GM19452 (cell line): ENCODE results near the gene MYO3B.

Source experiments
- ATAC-seq: cut with Tn5 transposase; IDR thresholded peaks from one replicate; pipeline ENCODE4 v1.9.1; 2021; ENCODE audit not compliant: unreplicated experiment

Gene MYO3B

GRCh38 chr2:170162271-170162632 is 15.7 kb upstream of the MYO3B start:
- no peak for ATAC-seq

- ATAC-seq, result no peak
These were observed 14.4 kb upstream of the MYO3B start for GRCh38 chr2:170163411-170164065.

GRCh38 chr2:170165129-170165528 is 12.8 kb upstream of the MYO3B start:
- ATAC-seq, result no peak

- ATAC-seq, result no peak
These were observed 11.2 kb upstream of the MYO3B start for GRCh38 chr2:170166735-170167134.

- ATAC-seq, result no peak
These were observed 7.5 kb upstream of the MYO3B start for GRCh38 chr2:170170281-170171040.

- no peak for ATAC-seq
These were observed 1.7 kb upstream of the MYO3B start for GRCh38 chr2:170176212-170176611.

- ATAC-seq, result peak; percentile 59
These were observed 2.2 kb downstream of the MYO3B start for GRCh38 chr2:170180031-170180566.

- ATAC-seq, result no peak
These were observed 3.7 kb downstream of the MYO3B start for GRCh38 chr2:170181602-170182001.

GRCh38 chr2:170185319-170185718 is 7.4 kb downstream of the MYO3B start:
- ATAC-seq, result no peak

- ATAC-seq, result no peak
These were observed 11.8 kb downstream of the MYO3B start for GRCh38 chr2:170189757-170190156.

GRCh38 chr2:170190172-170190571 is 12.2 kb downstream of the MYO3B start:
- ATAC-seq, result no peak

- ATAC-seq, result no peak
These were observed 13.4 kb downstream of the MYO3B start for GRCh38 chr2:170191166-170191866.

GRCh38 chr2:170196963-170197362 is 19.0 kb downstream of the MYO3B start:
- ATAC-seq, result no peak

GRCh38 chr2:170201275-170201674 is 23.3 kb downstream of the MYO3B start:
- ATAC-seq, result no peak

- peak; percentile 58 for ATAC-seq
These were observed 23.9 kb downstream of the MYO3B start for GRCh38 chr2:170201734-170202393.

- no peak for ATAC-seq
These were observed 24.5 kb downstream of the MYO3B start for GRCh38 chr2:170202437-170202836.

GRCh38 chr2:170204298-170204951 is 26.5 kb downstream of the MYO3B start:
- no peak for ATAC-seq

GRCh38 chr2:170206246-170206645 is 28.3 kb downstream of the MYO3B start:
- no peak for ATAC-seq

GRCh38 chr2:170206805-170207407 is 29.0 kb downstream of the MYO3B start:
- ATAC-seq, result no peak

- no peak for ATAC-seq
These were observed 30.0 kb downstream of the MYO3B start for GRCh38 chr2:170207901-170208300.
